ENCODE results near the gene SLC35F3.
"Not testable (repeated sequence)": the region's sequence is repeated elsewhere in the genome, so short reads cannot be mapped to it uniquely, and the experiment has no call there.

Gene SLC35F3

DNA sequence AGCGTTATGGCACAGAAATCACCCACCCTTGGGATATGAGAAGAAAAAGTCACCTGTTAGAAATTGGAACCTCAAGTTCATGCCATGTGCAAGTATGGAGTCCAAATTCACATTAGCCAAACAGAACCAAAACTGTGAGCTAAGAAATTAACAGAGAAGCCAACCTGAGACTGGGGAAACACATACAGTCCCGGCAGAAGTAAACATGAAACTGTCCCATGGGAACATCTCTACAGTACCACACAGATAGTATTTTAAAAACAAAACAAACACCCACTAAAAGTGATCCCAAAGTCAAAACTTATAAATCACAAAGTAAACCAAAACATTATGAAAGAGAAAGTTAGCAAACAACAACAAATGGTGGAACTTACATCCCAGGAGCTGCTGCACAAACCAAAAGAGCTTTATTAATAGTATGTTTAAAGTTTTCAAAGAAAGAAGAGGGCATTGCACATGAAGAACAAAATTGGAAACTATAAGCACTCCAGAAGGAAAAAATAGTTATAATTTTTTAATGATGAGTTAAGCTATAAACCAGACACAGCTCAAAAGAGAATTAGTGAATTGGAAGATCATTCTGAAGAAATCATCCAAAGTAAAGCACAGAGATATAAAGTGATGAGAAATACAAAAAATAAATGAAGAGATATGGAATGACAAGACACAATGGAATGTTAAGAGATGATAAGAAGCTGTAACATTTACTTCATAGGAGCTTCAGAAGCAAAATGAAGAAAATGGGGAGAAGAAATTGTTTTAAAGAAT is 385.2 kb downstream of the SLC35F3 start:
- DNase-seq (ENCODE audit: low read depth): no peak
- H3K4me3 ChIP-seq (ENCODE audit: low read depth, low read length): no peak overlapping the region

- no peak for DNase-seq (ENCODE audit: low read depth)
- H3K4me3 ChIP-seq (ENCODE audit: low read depth, low read length): no peak overlapping the region
These were observed 387.5 kb downstream of the SLC35F3 start for GRCh38 chr1:234292011-234292410.

DNA sequence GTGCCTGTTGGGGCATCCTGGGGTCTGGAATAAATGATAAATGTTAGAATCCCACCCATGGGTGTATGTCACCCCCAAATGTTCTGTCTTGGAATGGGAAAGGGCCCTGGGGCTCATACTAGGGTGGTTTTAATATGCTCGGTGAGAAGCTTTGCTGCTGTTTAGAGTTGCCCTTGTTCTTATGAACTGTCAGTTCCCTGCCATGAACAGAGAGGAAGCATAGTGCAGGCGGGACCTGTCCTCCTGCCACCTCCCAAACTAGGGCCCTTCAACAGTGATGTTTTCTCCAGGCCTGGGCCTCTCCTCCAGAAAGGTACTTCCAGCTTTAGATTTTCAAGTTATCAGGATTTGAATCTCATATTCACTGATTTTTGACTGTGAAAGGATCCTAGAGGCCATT is 388.1 kb downstream of the SLC35F3 start:
- H3K4me3 ChIP-seq (ENCODE audit: low read depth, low read length): no peak overlapping the region
- DNase-seq (ENCODE audit: low read depth): no peak

GRCh38 chr1:234294109-234294817 is 389.8 kb downstream of the SLC35F3 start:
- DNase-seq (ENCODE audit: low read depth): no peak
- H3K4me3 ChIP-seq (ENCODE audit: low read depth, low read length): no peak overlapping the region

GRCh38 chr1:234295068-234295467 is 390.6 kb downstream of the SLC35F3 start:
- DNase-seq (ENCODE audit: low read depth): no peak
- no peak overlapping the region for H3K4me3 ChIP-seq (ENCODE audit: low read depth, low read length)

GRCh38 chr1:234295626-234296025 is 391.1 kb downstream of the SLC35F3 start:
- no peak for DNase-seq (ENCODE audit: low read depth)
- no peak overlapping the region for H3K4me3 ChIP-seq (ENCODE audit: low read depth, low read length)

GRCh38 chr1:234296496-234296895 is 392.0 kb downstream of the SLC35F3 start:
- no peak overlapping the region for H3K4me3 ChIP-seq (ENCODE audit: low read depth, low read length)
- DNase-seq (ENCODE audit: low read depth): no peak

- no peak for DNase-seq (ENCODE audit: low read depth)
- no peak overlapping the region for H3K4me3 ChIP-seq (ENCODE audit: low read depth, low read length)
These were observed 393.2 kb downstream of the SLC35F3 start for GRCh38 chr1:234297668-234298067.

DNA sequence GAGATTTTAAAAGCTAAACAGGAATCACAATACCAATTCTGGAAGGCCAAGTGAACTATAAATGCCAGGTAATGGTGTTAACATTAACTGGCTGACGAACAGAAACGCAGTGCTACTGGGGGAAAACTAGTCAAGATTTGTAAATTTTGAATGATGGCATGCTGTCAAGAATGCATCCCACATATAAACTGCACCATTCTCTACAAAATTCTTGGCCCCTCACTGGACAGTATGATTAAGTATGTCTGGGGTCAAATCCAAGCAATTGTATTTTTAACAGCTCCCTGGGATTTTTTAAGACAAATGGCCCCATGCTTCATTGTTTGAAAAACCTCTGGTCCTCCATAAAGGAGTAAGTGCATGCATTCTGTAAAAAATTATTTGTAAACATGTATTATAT is 395.6 kb downstream of the SLC35F3 start:
- no peak overlapping the region for H3K4me3 ChIP-seq (ENCODE audit: low read depth, low read length)
- DNase-seq (ENCODE audit: low read depth): no peak

DNA sequence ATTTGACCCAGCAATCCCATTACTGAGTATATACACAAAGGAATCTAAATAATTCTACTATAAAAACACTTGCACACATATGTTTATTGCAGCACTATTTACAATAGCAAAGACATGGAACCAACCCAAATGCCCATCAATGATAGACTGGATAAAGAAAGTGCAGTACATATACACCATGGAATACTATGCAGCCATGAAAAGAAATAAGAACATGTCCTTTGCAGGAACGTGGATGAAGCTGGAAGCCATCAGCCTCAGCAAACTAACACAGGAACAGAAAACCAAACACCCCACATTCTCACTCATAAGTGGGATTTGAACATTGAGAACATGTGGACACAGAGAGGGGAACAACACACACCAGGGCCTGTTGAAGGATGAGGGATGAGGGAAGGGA is 397.2 kb downstream of the SLC35F3 start:
- DNase-seq (ENCODE audit: low read depth); H3K4me3 ChIP-seq (ENCODE audit: low read depth, low read length): not testable (repeated sequence)

DNA sequence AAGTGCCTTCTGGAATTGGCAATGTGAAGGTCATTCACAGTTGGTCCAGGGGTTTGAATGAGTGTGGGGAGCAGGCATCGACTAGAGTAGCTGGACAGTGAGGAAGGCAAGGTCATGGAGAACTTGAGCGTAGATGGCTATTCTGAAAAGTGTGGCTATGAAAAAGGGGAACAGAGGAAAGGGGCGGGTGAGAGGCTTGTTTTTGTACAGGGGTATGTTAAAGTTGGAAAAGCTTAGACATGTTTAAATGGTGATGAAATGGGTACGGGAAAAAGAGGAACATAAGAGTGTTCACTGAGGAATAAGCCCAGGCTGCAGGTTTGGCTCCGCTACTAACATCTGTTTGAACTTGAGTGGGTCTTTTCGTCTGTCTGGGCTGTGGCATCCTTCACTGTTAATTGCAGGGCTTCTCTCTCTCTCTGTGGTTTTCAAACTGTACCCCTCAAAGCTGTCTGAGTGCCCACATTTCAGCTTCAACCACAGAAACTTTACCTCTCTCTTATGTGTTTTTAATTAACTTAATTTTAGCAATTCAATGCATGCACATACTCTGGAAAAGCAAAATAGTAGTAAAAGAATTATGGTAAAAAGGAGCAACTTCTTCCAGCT is 398.0 kb downstream of the SLC35F3 start:
- H3K4me3 ChIP-seq (ENCODE audit: low read depth, low read length): no peak overlapping the region
- no peak for DNase-seq (ENCODE audit: low read depth)

GRCh38 chr1:234303231-234303630 is 398.8 kb downstream of the SLC35F3 start:
- no peak for DNase-seq (ENCODE audit: low read depth)
- no peak overlapping the region for H3K4me3 ChIP-seq (ENCODE audit: low read depth, low read length)

DNA sequence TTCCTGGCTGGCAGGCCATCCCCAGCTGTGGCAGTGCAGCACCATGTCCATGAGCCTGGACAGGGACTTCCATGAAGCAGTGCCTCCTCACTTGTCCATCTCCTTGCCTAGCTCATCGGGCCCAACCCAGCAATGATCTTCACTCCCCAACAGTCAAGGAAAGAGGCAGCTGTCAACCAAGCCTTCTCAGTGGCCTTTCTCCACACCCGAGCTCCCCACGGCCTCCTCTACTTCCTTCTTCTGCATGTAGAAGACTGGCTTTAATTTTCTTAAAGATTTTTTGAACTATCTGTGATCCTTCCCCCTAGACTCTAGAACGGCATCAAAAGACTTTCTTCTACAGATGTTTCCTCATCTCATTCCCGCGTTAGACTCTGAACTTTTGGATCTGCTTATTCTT is 403.2 kb downstream of the SLC35F3 start:
- no peak overlapping the region for H3K4me3 ChIP-seq (ENCODE audit: low read depth, low read length)
- DNase-seq (ENCODE audit: low read depth): no peak

DNA sequence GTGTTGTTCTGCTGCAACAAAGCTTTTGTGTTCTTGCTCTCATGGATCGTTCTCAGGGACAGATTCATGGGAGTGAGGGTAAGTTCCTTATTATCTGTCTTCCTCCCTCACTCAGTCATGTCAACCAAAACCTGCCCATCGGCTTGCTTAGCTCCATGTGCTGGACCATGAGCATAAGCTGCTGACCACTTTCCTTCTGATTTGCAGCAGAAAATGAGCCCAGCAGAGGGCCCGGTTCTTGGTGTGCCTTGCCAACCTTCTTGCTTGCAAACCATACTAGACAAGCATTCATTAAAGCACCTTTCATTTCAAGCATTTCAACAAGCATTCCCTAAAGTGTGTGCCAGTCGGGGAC is 404.7 kb downstream of the SLC35F3 start:
- H3K4me3 ChIP-seq (ENCODE audit: low read depth, low read length): no peak overlapping the region
- DNase-seq (ENCODE audit: low read depth): no peak

DNA sequence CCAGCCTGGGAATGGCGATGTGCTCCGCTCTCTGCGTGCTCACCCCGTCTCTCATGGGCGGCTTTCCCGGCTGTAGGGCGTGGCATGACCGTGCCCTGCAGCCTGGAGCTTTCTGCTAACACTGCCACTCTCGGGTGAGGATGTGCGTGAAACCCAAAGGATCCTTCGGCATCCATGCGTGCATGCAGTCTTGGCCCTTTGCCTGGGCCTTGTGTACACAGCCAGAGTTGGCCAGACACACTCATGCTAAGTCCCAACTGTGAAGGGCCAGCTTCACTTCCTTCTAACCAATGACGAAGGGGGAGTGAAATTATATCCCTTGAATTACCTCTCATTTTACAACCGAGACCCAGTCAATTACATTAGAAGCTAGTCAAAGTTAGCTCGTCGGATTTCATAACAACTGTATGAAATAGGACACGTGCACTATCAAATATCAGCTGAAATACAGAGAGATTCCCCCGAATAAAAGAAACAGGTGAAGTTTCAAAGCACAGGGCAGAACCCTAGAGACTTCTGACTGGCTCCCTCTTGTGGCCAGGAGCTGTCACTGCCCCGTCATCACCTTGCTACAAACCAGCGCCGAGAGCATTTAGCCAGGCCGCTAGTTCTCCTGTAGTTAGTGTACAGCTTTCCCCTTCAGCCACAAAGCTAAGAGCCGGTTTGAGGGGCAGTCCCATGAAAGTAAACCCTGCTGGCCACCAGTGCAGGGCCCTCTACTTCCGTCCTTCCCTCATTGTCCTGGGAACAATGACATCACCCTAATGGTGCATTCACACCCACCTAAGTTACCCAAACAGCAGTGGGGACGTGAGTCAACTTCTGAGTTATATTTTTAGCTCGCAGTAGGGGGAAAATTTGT is 405.4 kb downstream of the SLC35F3 start:
- DNase-seq (ENCODE audit: low read depth): no peak

DNA sequence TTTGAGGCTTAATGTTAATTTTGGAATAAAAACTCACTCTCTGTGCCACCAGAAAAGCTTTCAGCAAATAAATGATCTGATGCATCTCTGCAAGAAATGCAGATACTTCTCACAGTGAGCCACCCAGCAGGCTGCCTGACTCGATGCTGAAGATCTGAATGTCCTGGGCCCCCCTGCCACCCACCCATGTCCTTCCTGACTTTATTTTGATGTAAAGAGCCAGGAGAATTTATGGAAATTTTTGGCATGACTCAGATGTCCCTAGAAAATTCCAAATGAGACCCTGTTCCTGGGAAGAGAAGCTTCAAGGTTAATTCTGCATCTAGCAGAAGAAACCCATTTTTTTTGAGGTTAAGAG is 406.0 kb downstream of the SLC35F3 start:
- peak overlapping the region; percentile 29 for H3K4me3 ChIP-seq (ENCODE audit: low read depth, low read length)

More for the DNA sequence above, 405.4 kb downstream of the SLC35F3 start:
- H3K4me3 ChIP-seq (ENCODE audit: low read depth, low read length): peak overlapping the region; percentile 29

DNA sequence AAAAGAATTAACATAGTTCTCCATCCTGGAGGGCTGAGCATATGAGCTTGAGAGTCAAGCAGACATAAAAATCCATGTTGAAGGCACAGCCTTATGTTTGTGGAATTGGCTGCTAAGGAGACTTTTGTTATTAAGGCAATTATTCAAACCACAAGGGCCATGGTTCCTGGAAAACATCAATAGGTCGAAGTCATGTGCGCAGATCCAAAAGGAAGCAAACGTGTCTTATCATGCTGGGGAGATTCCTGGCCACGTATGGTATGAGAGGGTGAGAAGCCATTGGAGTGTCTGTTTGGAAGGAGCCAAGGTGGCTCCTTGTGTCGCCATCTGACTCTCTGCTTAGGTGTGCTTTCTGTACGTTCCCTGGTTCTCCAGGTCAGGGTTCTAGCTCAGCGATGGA is 406.9 kb downstream of the SLC35F3 start:
- no peak for DNase-seq (ENCODE audit: low read depth)
- H3K4me3 ChIP-seq (ENCODE audit: low read depth, low read length): no peak overlapping the region

More for the DNA sequence above, 406.0 kb downstream of the SLC35F3 start:
- DNase-seq (ENCODE audit: low read depth): no peak

- H3K4me3 ChIP-seq (ENCODE audit: low read depth, low read length): no peak overlapping the region
- DNase-seq (ENCODE audit: low read depth): no peak
These were observed 408.7 kb downstream of the SLC35F3 start for GRCh38 chr1:234313171-234313570.

DNA sequence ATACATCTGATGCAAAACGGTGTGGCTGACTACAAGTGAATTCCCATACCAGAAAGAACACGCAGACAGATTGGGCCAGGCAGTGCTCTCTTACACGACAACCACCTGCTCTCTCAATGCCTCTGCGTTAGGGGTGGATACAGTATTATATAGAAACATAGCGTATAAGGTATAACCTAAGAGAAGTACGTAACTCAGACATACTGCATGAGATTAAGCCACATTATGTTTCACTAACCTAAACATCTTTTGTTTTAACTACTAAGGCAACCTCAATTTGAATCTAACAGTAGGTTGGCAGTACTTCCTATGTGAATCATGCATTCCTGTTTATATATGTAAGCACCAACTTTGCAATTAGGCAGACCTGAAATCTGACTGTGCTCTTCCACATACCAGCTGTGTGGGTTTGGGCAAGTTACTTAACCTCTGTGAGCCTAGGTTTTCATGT is 410.6 kb downstream of the SLC35F3 start:
- H3K4me3 ChIP-seq (ENCODE audit: low read depth, low read length): no peak overlapping the region
- peak; percentile 43 for DNase-seq (ENCODE audit: low read depth)

DNA sequence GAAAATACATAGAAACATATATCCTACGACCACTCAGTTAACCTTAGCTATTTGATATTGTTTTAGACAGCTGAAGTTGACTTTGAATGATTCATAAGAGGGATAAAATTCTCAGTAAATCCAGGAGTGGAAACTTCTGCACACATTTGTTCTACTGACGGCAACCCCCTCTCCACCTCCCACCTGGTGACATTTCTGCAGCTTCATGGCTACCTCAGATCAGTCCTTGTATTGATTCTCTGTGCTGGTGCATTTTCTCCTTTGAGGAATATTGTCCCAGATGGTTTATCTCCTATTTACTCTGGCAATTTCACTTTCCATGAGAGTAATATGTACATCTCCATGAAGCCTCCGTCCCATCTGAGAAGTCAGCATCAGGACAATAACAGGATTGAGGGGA is 411.1 kb downstream of the SLC35F3 start:
- no peak for DNase-seq (ENCODE audit: low read depth)
- no peak overlapping the region for H3K4me3 ChIP-seq (ENCODE audit: low read depth, low read length)

Data from skeletal muscle cell (primary cell).